ENCODE measurements around the gene ATP10A.

GRCh38 chr15:25877681-25878080, 14.6 kb upstream of the ATP10A start:
- TF ChIP-seq, protein P1, sequence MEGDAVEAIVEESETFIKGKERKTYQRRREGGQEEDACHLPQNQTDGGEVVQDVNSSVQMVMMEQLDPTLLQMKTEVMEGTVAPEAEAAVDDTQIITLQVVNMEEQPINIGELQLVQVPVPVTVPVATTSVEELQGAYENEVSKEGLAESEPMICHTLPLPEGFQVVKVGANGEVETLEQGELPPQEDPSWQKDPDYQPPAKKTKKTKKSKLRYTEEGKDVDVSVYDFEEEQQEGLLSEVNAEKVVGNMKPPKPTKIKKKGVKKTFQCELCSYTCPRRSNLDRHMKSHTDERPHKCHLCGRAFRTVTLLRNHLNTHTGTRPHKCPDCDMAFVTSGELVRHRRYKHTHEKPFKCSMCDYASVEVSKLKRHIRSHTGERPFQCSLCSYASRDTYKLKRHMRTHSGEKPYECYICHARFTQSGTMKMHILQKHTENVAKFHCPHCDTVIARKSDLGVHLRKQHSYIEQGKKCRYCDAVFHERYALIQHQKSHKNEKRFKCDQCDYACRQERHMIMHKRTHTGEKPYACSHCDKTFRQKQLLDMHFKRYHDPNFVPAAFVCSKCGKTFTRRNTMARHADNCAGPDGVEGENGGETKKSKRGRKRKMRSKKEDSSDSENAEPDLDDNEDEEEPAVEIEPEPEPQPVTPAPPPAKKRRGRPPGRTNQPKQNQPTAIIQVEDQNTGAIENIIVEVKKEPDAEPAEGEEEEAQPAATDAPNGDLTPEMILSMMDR (IDR thresholded peaks at IDR 0.05) = no peak
- no peak for TF ChIP-seq POLR2A (IDR thresholded peaks at IDR 0.05)

All from heart left ventricle (tissue), 13 donors.